CD4-positive, alpha-beta T cell treated with Interleukin-15 for 1 hour (primary cell): ENCODE measurements around the gene CCL15.

ENCODE experiments used
- DNase-seq: peaks from one replicate; pipeline ENCODE4 v3.0.0-alpha.2; 2020

Gene CCL15

GRCh38 chr17:35988164-35988563 is 13.2 kb downstream of the CCL15 start:
- no peak for DNase-seq

GRCh38 chr17:35986643-35987042 is 14.7 kb downstream of the CCL15 start, which contains the start of gene CCL14:
Gene CCL14 (minus strand): TSS chr17:35986729. CDS start chr17:35986649, 80 bp downstream.
- DNase-seq, result no peak

GRCh38 chr17:35984140-35984539 is 17.2 kb downstream of the CCL15 start:
- DNase-seq, result no peak

- no peak for DNase-seq
Measured at GRCh38 chr17:35982409-35983191, 18.8 kb downstream of the CCL15 start.

GRCh38 chr17:35981908-35982330 is 19.4 kb downstream of the CCL15 start:
- no peak for DNase-seq

GRCh38 chr17:35981246-35981645 is 20.1 kb downstream of the CCL15 start, which contains the start of gene CCL16:
Gene CCL16 (minus strand): TSS chr17:35981497. CDS start chr17:35981420, 77 bp downstream.
- no peak for DNase-seq

- DNase-seq, result no peak
Measured at GRCh38 chr17:35978346-35978745, 23.0 kb downstream of the CCL15 start.

GRCh38 chr17:35977509-35977908 is 23.8 kb downstream of the CCL15 start:
- no peak for DNase-seq

- DNase-seq, result no peak
Measured at GRCh38 chr17:35973333-35974260, 27.8 kb downstream of the CCL15 start.

GRCh38 chr17:35972945-35973332 is 28.4 kb downstream of the CCL15 start:
- no peak for DNase-seq

GRCh38 chr17:35972535-35972934 is 28.8 kb downstream of the CCL15 start:
- DNase-seq, result no peak

- DNase-seq, result no peak
Measured at GRCh38 chr17:35972066-35972465, 29.3 kb downstream of the CCL15 start.

- peak; percentile 65 for DNase-seq
Measured at GRCh38 chr17:35969558-35970380, 31.6 kb downstream of the CCL15 start.

GRCh38 chr17:35968520-35969054 is 32.8 kb downstream of the CCL15 start:
- DNase-seq, result no peak

- no peak for DNase-seq
Measured at GRCh38 chr17:35965272-35965671, 36.1 kb downstream of the CCL15 start.

- DNase-seq, result no peak
Measured at GRCh38 chr17:35963663-35964062, 37.7 kb downstream of the CCL15 start.

- DNase-seq, result no peak
Measured at GRCh38 chr17:35953720-35954119, 47.6 kb downstream of the CCL15 start.

- DNase-seq, result no peak
Measured at GRCh38 chr17:35949401-35949800, 52.0 kb downstream of the CCL15 start.

- DNase-seq, result no peak
Measured at GRCh38 chr17:35948092-35948491, 53.3 kb downstream of the CCL15 start.
